Loucy (cell line): ENCODE results near the gene NPEPPS.

Experiments
- H2AFZ ChIP-seq: fragments of 200-600 bp; sonication (generic); 2 replicates; pipeline ENCODE4 v1.6.0; 2016; ENCODE audit warnings: antibody characterized with exemption, mild to moderate bottlenecking, low read length, moderate library complexity
- H3F3A ChIP-seq: fragments of 200-600 bp; 2 replicates; pipeline ENCODE4 v1.6.0; 2016; ENCODE audit warnings: antibody characterized with exemption, low read depth, mild to moderate bottlenecking
- H3K27me3 ChIP-seq: fragments of 200-600 bp; sonication (generic); 2 replicates; pipeline ENCODE4 v1.6.1; 2014; ENCODE audit warnings: low read length, mild to moderate bottlenecking; ENCODE audit not compliant: insufficient read depth, poor library complexity, severe bottlenecking
- H3K36me3 ChIP-seq: fragments of 200-600 bp; sonication (generic); 2 replicates; pipeline ENCODE4 v1.6.1; 2016; ENCODE audit warnings: low read length; ENCODE audit not compliant: insufficient read depth
- H3K4me1 ChIP-seq: fragments of 200-600 bp; sonication (generic); 2 replicates; pipeline ENCODE4 v1.5.1; 2014; ENCODE audit warnings: low read length, mild to moderate bottlenecking; ENCODE audit not compliant: insufficient read depth, poor library complexity, severe bottlenecking
- H3K4me2 ChIP-seq: fragments of 200-600 bp; sonication (generic); 2 replicates; pipeline ENCODE4 v1.6.0; 2014; ENCODE audit warnings: antibody characterized with exemption, low read length, low read depth, mild to moderate bottlenecking; ENCODE audit not compliant: poor library complexity, severe bottlenecking
- H3K4me3 ChIP-seq: fragments of 200-600 bp; sonication (generic); 2 replicates; pipeline ENCODE4 v1.5.1; 2014; ENCODE audit warnings: low read length, mild to moderate bottlenecking, mixed read lengths; ENCODE audit not compliant: poor library complexity, severe bottlenecking
- H3K79me2 ChIP-seq: fragments of 200-600 bp; sonication (generic); 2 replicates; pipeline ENCODE4 v1.6.1; 2014; ENCODE audit warnings: low read length; ENCODE audit not compliant: insufficient read depth
- H3K9ac ChIP-seq: fragments of 200-600 bp; sonication (generic); 2 replicates; pipeline ENCODE4 v1.6.0; 2014; ENCODE audit warnings: mild to moderate bottlenecking, low read depth, low read length, moderate library complexity; ENCODE audit not compliant: poor library complexity, severe bottlenecking
- H3K9me2 ChIP-seq: fragments of 200-600 bp; sonication (generic); replicated peaks from 2 replicates; pipeline ENCODE4 v1.6.1; 2016; ENCODE audit warnings: low read depth, low read length, mixed read lengths
- H3K9me3 ChIP-seq: fragments of 200-600 bp; sonication (generic); 2 replicates; pipeline ENCODE4 v1.6.1; 2014; ENCODE audit warnings: mild to moderate bottlenecking, antibody characterized with exemption, low read length, low read depth; ENCODE audit not compliant: insufficient read depth
- H4K20me1 ChIP-seq: fragments of 200-600 bp; sonication (generic); 2 replicates; pipeline ENCODE4 v1.6.0; 2014; ENCODE audit warnings: antibody characterized with exemption, low read length, mild to moderate bottlenecking; ENCODE audit not compliant: insufficient read depth, poor library complexity, severe bottlenecking
- CTCF ChIP-seq: fragments of 200-600 bp; sonication (generic); conservative IDR thresholded peaks from 2 replicates; pipeline ENCODE4 v1.5.1; 2014; ENCODE audit warnings: mild to moderate bottlenecking, antibody characterized with exemption, low read length
- EZH2phosphoT487 ChIP-seq: fragments of 200-600 bp; IDR thresholded peaks from 2 replicates; pipeline ENCODE4 v1.6.1; 2018; ENCODE audit warnings: antibody characterized with exemption, mild to moderate bottlenecking, moderate library complexity, borderline replicate concordance

Gene NPEPPS

DNA sequence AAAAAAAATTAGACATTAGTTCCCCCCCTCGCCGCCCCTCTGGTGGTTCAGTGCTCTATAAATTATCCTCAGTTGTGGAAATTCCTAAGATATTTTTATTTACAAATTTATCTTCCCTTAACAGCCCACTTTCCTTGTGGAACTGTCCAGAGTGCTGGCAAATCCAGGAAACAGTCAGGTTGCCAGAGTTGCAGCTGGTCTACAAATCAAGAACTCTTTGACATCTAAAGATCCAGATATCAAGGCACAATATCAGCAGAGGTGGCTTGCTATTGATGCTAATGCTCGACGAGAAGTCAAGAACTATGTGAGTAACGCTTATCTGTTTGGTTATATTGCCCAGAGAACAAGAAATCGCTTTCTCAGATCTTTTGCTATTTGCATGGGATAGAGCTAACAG lies 121.7 kb downstream of the NPEPPS start:
- Histone ChIP-seq H3K4me3 (peak overlapping the region; percentile 99), H3K36me3 (peaks cover 57% of the 10 kb centered on the region), H3K9me2 (no peaks in the 10 kb centered on the region), H4K20me1 (peaks cover 70% of the 10 kb centered on the region), H3K9me3 (no peaks in the 10 kb centered on the region), H3K27me3 (no peaks in the 10 kb centered on the region), H2AFZ (no peak overlapping the region), H3K4me2 (peak overlapping the region; percentile 93), H3F3A (no peaks in the 10 kb centered on the region; the same call in 1 of the 2 replicates), H3K4me1 (peaks cover 54% of the 10 kb centered on the region), H3K79me2 (peaks cover 87% of the 10 kb centered on the region), H3K9ac (no peak overlapping the region)
- TF ChIP-seq CTCF (no peak), EZH2phosphoT487 (no peak)

- H2AFZ ChIP-seq = no peak overlapping the region
- peaks cover 48% of the 10 kb centered on the region for H3K4me1 ChIP-seq
- H3K27me3 ChIP-seq = no peaks in the 10 kb centered on the region
- TF ChIP-seq EZH2phosphoT487 = no peak
- no peak for TF ChIP-seq CTCF
- no peak overlapping the region for H3K9ac ChIP-seq
- no peaks in the 10 kb centered on the region; the same call in 1 of the 2 replicates for H3F3A ChIP-seq
- no peaks in the 10 kb centered on the region for H3K9me2 ChIP-seq
- H3K4me2 ChIP-seq = peak overlapping the region; percentile 93
- peaks cover 87% of the 10 kb centered on the region for H3K79me2 ChIP-seq
- peaks cover 66% of the 10 kb centered on the region for H3K36me3 ChIP-seq
- peak overlapping the region; percentile 54 for H3K4me3 ChIP-seq
- H4K20me1 ChIP-seq = peaks cover 79% of the 10 kb centered on the region
- no peaks in the 10 kb centered on the region for H3K9me3 ChIP-seq
Observed at GRCh38 chr17:47653442-47653841, 122.5 kb downstream of the NPEPPS start.

- peaks cover 91% of the 10 kb centered on the region for H4K20me1 ChIP-seq
- peak overlapping the region; percentile 38 for H3K9ac ChIP-seq
- no peak for TF ChIP-seq CTCF
- TF ChIP-seq EZH2phosphoT487 = no peak
- H3F3A ChIP-seq = no peaks in the 10 kb centered on the region; the same call in 1 of the 2 replicates
- H3K9me2 ChIP-seq = no peaks in the 10 kb centered on the region
- H3K27me3 ChIP-seq = no peaks in the 10 kb centered on the region
- H3K36me3 ChIP-seq = peaks cover 76% of the 10 kb centered on the region
- H3K4me2 ChIP-seq = peak overlapping the region; percentile 93
- peak overlapping the region; percentile 50 for H3K4me3 ChIP-seq
- peaks cover 43% of the 10 kb centered on the region for H3K4me1 ChIP-seq
- peaks cover 90% of the 10 kb centered on the region for H3K79me2 ChIP-seq
- H3K9me3 ChIP-seq = no peaks in the 10 kb centered on the region
- H2AFZ ChIP-seq = no peak overlapping the region
Observed at GRCh38 chr17:47654991-47655390, 124.1 kb downstream of the NPEPPS start.
